ENCODE data around the gene PHC1.

- TF ChIP-seq CTCF (IDR thresholded peaks at IDR 0.05) (no peak), POLR2A (IDR thresholded peaks at IDR 0.05) (no peak), POLR2AphosphoS5 (IDR thresholded peaks at IDR 0.05) (no peak)
Observed at GRCh38 chr12:8957561-8957960, 43.3 kb downstream of the PHC1 start.
